ENCODE measurements around the gene DDX46.

The DDX46 gene

DNA sequence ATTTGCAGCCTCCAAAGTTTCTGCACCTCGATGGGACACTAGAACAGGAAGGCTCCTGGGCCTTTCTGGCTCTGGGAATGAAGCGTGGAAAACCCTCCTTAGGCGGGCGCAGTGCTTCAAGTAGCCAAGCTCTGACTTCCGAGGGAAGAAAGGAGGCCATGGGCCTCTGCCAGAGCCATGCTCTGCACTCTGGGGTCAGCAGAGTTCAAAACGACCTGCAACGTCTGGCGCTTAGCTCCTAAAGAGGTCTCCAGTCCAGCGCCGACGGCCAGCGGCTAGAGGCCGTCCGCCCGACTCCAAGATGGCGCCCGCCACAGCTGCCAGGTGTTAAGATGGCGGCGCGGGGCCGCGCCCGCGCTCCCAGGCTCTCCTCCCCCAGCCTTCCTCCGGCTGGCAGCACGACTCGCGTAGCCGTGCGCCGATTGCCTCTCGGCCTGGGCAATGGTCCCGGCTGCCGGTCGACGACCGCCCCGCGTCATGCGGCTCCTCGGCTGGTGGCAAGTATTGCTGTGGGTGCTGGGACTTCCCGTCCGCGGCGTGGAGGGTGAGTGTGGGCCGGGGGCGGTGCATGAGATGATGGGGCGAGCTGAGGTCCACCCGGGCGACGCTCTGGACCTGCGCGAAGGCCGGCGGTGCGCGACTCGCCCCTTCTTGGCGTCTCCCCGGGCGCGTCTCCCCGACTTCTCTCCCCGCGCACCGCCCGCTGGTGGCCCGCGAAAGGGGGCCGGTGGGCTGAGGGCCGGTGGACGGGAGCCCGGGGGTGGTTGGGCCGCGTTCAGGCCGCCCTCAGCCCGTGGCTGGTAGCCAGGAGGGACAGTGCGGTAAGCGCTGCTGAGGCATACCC, 115.6 kb downstream of the DDX46 start, which contains the start of gene TXNDC15:
Gene TXNDC15 (plus strand): TSS at position 385 of the 844 bp plus-strand sequence. CDS start 57 bp downstream, at position 442.
- peak; percentile 60 for DNase-seq (ENCODE audit: extremely low read depth, low read depth)
- TF ChIP-seq, protein P1, sequence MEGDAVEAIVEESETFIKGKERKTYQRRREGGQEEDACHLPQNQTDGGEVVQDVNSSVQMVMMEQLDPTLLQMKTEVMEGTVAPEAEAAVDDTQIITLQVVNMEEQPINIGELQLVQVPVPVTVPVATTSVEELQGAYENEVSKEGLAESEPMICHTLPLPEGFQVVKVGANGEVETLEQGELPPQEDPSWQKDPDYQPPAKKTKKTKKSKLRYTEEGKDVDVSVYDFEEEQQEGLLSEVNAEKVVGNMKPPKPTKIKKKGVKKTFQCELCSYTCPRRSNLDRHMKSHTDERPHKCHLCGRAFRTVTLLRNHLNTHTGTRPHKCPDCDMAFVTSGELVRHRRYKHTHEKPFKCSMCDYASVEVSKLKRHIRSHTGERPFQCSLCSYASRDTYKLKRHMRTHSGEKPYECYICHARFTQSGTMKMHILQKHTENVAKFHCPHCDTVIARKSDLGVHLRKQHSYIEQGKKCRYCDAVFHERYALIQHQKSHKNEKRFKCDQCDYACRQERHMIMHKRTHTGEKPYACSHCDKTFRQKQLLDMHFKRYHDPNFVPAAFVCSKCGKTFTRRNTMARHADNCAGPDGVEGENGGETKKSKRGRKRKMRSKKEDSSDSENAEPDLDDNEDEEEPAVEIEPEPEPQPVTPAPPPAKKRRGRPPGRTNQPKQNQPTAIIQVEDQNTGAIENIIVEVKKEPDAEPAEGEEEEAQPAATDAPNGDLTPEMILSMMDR (IDR thresholded peaks at IDR 0.05; ENCODE audit: low read depth, low read length): no peak

DNA sequence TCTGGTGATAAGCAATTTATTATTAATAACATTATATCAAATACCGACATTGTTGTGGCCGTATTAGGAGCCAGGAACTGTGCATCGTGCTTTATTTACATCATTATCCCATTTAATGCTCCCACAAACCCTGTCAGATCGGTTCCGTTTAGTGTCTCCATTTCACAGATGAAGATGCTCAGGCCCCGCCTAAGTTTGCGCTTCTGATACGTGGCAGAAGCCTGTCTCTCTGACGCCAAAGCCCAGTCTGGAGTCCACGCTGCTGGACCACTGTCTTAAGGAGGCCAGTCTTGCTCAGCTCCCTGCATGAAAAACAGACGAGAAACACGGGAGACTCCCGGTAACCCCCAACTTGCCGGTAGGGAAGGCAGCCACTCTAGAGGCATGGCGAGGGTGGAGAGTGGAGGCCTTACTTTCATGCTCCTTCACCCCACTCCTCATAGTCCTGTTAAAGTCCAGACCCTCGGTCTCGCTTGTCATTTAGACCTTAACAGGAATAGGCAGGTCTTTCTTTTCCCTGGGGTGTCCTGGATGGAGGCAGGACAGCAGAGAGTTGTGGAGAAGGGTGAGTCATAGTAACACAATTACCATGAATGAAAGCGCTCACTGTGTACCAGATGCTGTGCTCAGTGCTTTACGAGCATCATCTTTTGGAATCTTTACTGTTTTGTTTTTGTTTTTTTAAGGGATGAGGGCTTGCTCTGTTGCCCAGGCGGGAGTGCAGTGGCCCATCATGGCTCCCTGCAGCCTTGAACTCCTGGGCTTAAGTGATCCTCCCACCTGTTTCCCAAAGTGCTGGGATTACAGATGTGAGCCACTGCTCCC, 116.5 kb downstream of the DDX46 start:
- TF ChIP-seq, protein P1 (IDR thresholded peaks at IDR 0.05; ENCODE audit: low read depth, low read length): no peak
- peak; percentile 57 for DNase-seq (ENCODE audit: extremely low read depth, low read depth)

- TF ChIP-seq, protein P1 (IDR thresholded peaks at IDR 0.05; ENCODE audit: low read depth, low read length): no peak
- no peak for DNase-seq (ENCODE audit: extremely low read depth, low read depth)
These were observed 118.6 kb downstream of the DDX46 start for GRCh38 chr5:134877159-134877558.

DNA sequence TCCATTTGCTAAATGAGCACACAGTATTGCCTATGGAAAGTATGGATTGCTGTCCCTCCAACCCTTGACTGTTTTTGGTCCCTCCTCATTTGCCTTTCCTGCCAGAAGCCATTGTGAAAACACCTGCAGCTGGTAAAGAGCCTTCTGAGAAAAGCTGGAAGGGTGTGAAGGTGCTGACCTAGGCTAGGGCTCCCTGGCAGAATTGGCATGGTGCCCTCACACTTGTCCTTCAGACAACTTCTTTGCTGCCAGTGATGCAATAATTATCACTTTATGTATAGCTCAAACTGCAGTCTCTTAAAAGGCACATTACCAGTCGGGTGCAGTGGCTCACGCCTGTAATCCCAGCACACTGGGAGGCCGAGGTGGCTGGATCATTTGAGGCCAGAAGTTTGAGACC, 119.8 kb downstream of the DDX46 start:
- TF ChIP-seq, protein P1 (IDR thresholded peaks at IDR 0.05; ENCODE audit: low read depth, low read length): no peak
- DNase-seq (ENCODE audit: extremely low read depth, low read depth): no peak

GRCh38 chr5:134879456-134879855, 120.9 kb downstream of the DDX46 start:
- DNase-seq (ENCODE audit: extremely low read depth, low read depth): no peak
- TF ChIP-seq, protein P1 (IDR thresholded peaks at IDR 0.05; ENCODE audit: low read depth, low read length): no peak
